ENCODE measurements around the gene LARGE1.

The LARGE1 gene

GRCh38 chr22:33748714-33749113 lies 171.6 kb downstream of the LARGE1 start:
- WGBS, 2 donors (ENCODE audit: extremely low coverage in 2 of 2, insufficient read length in 2 of 2, insufficient replicate concordance in 1 of 2): no CpG with 5 or more reads among the region's 4 CpGs
- Histone ChIP-seq H3K27ac (replicated peaks; ENCODE audit: low read length) (no peak overlapping the region), H3K18ac (ENCODE audit: low read length) (no peak overlapping the region), H3K9ac (ENCODE audit: low read depth, low read length, poor library complexity) (no peak overlapping the region), H2BK12ac (ENCODE audit: low read length) (no peak overlapping the region), H3K23ac (ENCODE audit: low read depth, low read length, poor library complexity) (no peak overlapping the region), H2BK15ac (ENCODE audit: low read length) (no peak overlapping the region), H3K36me3 (replicated peaks in 1 of 2; ENCODE audit: control insufficient read depth in 2 of 2, insufficient read depth in 2 of 2, low read length in 2 of 2) (no peaks in the 10 kb centered on the region), H3K4ac (ENCODE audit: low read length) (no peak overlapping the region), H4K91ac (ENCODE audit: low read depth, low read length, poor library complexity) (no peak overlapping the region), H3K4me2 (ENCODE audit: insufficient read depth, low read length, poor library complexity, severe bottlenecking) (no peak overlapping the region), H3K79me1 (ENCODE audit: low read depth, low read length) (no peaks in the 10 kb centered on the region), H2AFZ (ENCODE audit: low read length) (no peak overlapping the region), H2BK5ac (ENCODE audit: low read length) (no peak overlapping the region), H3K14ac (ENCODE audit: low read length) (no peak overlapping the region), H3K9me3 (replicated peaks in 1 of 2; ENCODE audit: control insufficient read depth in 2 of 2, insufficient read depth in 1 of 2, low read depth in 1 of 2, low read length in 2 of 2) (peaks cover 0 to 4% of the 10 kb centered on the region in 2 donors), H4K8ac (ENCODE audit: low read depth, low read length) (no peak overlapping the region), H2AK5ac (ENCODE audit: low read depth, low read length) (no peak overlapping the region), H2BK120ac (ENCODE audit: low read depth, low read length) (no peak overlapping the region), H3K4me3 (ENCODE audit: low read length in 2 of 2) (no peak overlapping the region), H3K4me1 (ENCODE audit: control insufficient read depth in 2 of 2, insufficient read depth in 1 of 2, low read depth in 1 of 2, low read length in 2 of 2) (no peaks in the 10 kb centered on the region), H3K27me3 (ENCODE audit: control insufficient read depth in 3 of 3, insufficient read depth in 3 of 3, low read depth in 1 of 3, low read length in 3 of 3) (no peaks in the 10 kb centered on the region)
- no peak for DNase-seq (ENCODE audit: low spot score)

GRCh38 chr22:33747576-33748180 lies 172.6 kb downstream of the LARGE1 start:
- Histone ChIP-seq H2BK15ac (ENCODE audit: low read length) (no peak overlapping the region), H3K27me3 (ENCODE audit: control insufficient read depth in 3 of 3, insufficient read depth in 3 of 3, low read depth in 1 of 3, low read length in 3 of 3) (no peaks in the 10 kb centered on the region), H3K23ac (ENCODE audit: low read depth, low read length, poor library complexity) (no peak overlapping the region), H2BK12ac (ENCODE audit: low read length) (no peak overlapping the region), H4K8ac (ENCODE audit: low read depth, low read length) (no peak overlapping the region), H2AFZ (ENCODE audit: low read length) (no peak overlapping the region), H4K91ac (ENCODE audit: low read depth, low read length, poor library complexity) (no peak overlapping the region), H2BK5ac (ENCODE audit: low read length) (no peak overlapping the region), H3K4me3 (ENCODE audit: low read length in 2 of 2) (no peak overlapping the region), H3K4ac (ENCODE audit: low read length) (no peak overlapping the region), H3K14ac (ENCODE audit: low read length) (no peak overlapping the region), H2BK120ac (ENCODE audit: low read depth, low read length) (no peak overlapping the region), H3K36me3 (replicated peaks in 1 of 2; ENCODE audit: control insufficient read depth in 2 of 2, insufficient read depth in 2 of 2, low read length in 2 of 2) (no peaks in the 10 kb centered on the region), H3K4me1 (ENCODE audit: control insufficient read depth in 2 of 2, insufficient read depth in 1 of 2, low read depth in 1 of 2, low read length in 2 of 2) (no peaks in the 10 kb centered on the region), H3K18ac (ENCODE audit: low read length) (no peak overlapping the region), H3K27ac (replicated peaks; ENCODE audit: low read length) (no peak overlapping the region), H3K79me1 (ENCODE audit: low read depth, low read length) (no peaks in the 10 kb centered on the region), H2AK5ac (ENCODE audit: low read depth, low read length) (no peak overlapping the region), H3K4me2 (ENCODE audit: insufficient read depth, low read length, poor library complexity, severe bottlenecking) (no peak overlapping the region), H3K9ac (ENCODE audit: low read depth, low read length, poor library complexity) (no peak overlapping the region), H3K9me3 (replicated peaks in 1 of 2; ENCODE audit: control insufficient read depth in 2 of 2, insufficient read depth in 1 of 2, low read depth in 1 of 2, low read length in 2 of 2) (no peaks in the 10 kb centered on the region)
- DNase-seq (ENCODE audit: low spot score): no peak
- WGBS, 2 donors (ENCODE audit: extremely low coverage in 2 of 2, insufficient read length in 2 of 2, insufficient replicate concordance in 1 of 2): no CpG with 5 or more reads among the region's 4 CpGs

GRCh38 chr22:33747029-33747428 lies 173.2 kb downstream of the LARGE1 start:
- no peaks in the 10 kb centered on the region for H3K9me3 ChIP-seq (replicated peaks in 1 of 2; ENCODE audit: control insufficient read depth in 2 of 2, insufficient read depth in 1 of 2, low read depth in 1 of 2, low read length in 2 of 2)
- no CpG with 5 or more reads among the region's 1 CpG for WGBS, 2 donors (ENCODE audit: extremely low coverage in 2 of 2, insufficient read length in 2 of 2, insufficient replicate concordance in 1 of 2)
- H2BK12ac ChIP-seq (ENCODE audit: low read length): no peak overlapping the region
- no peaks in the 10 kb centered on the region for H3K27me3 ChIP-seq (ENCODE audit: control insufficient read depth in 3 of 3, insufficient read depth in 3 of 3, low read depth in 1 of 3, low read length in 3 of 3)
- no peak overlapping the region for H3K4ac ChIP-seq (ENCODE audit: low read length)
- no peak overlapping the region for H2BK5ac ChIP-seq (ENCODE audit: low read length)
- no peak overlapping the region for H2BK120ac ChIP-seq (ENCODE audit: low read depth, low read length)
- H2AFZ ChIP-seq (ENCODE audit: low read length): no peak overlapping the region
- no peak overlapping the region for H4K8ac ChIP-seq (ENCODE audit: low read depth, low read length)
- H2BK15ac ChIP-seq (ENCODE audit: low read length): no peak overlapping the region
- H3K4me1 ChIP-seq (ENCODE audit: control insufficient read depth in 2 of 2, insufficient read depth in 1 of 2, low read depth in 1 of 2, low read length in 2 of 2): no peaks in the 10 kb centered on the region
- DNase-seq (ENCODE audit: low spot score): no peak
- no peak overlapping the region for H3K4me3 ChIP-seq (ENCODE audit: low read length in 2 of 2)
- no peak overlapping the region for H3K4me2 ChIP-seq (ENCODE audit: insufficient read depth, low read length, poor library complexity, severe bottlenecking)
- no peaks in the 10 kb centered on the region for H3K79me1 ChIP-seq (ENCODE audit: low read depth, low read length)
- no peaks in the 10 kb centered on the region for H3K36me3 ChIP-seq (replicated peaks in 1 of 2; ENCODE audit: control insufficient read depth in 2 of 2, insufficient read depth in 2 of 2, low read length in 2 of 2)
- no peak overlapping the region for H3K27ac ChIP-seq (replicated peaks; ENCODE audit: low read length)
- no peak overlapping the region for H3K18ac ChIP-seq (ENCODE audit: low read length)
- no peak overlapping the region for H2AK5ac ChIP-seq (ENCODE audit: low read depth, low read length)
- H3K14ac ChIP-seq (ENCODE audit: low read length): peak overlapping the region; percentile 9
- no peak overlapping the region for H3K9ac ChIP-seq (ENCODE audit: low read depth, low read length, poor library complexity)
- H4K91ac ChIP-seq (ENCODE audit: low read depth, low read length, poor library complexity): no peak overlapping the region
- no peak overlapping the region for H3K23ac ChIP-seq (ENCODE audit: low read depth, low read length, poor library complexity)

- Histone ChIP-seq H3K9ac (ENCODE audit: low read depth, low read length, poor library complexity) (no peak overlapping the region), H2BK5ac (ENCODE audit: low read length) (no peak overlapping the region), H3K18ac (ENCODE audit: low read length) (no peak overlapping the region), H2AFZ (ENCODE audit: low read length) (no peak overlapping the region), H3K4me3 (ENCODE audit: low read length in 2 of 2) (no peak overlapping the region), H3K27ac (replicated peaks; ENCODE audit: low read length) (no peak overlapping the region), H4K91ac (ENCODE audit: low read depth, low read length, poor library complexity) (no peak overlapping the region), H3K9me3 (replicated peaks in 1 of 2; ENCODE audit: control insufficient read depth in 2 of 2, insufficient read depth in 1 of 2, low read depth in 1 of 2, low read length in 2 of 2) (no peaks in the 10 kb centered on the region), H2BK15ac (ENCODE audit: low read length) (no peak overlapping the region), H3K4ac (ENCODE audit: low read length) (no peak overlapping the region), H3K36me3 (replicated peaks in 1 of 2; ENCODE audit: control insufficient read depth in 2 of 2, insufficient read depth in 2 of 2, low read length in 2 of 2) (no peaks in the 10 kb centered on the region), H2AK5ac (ENCODE audit: low read depth, low read length) (no peak overlapping the region), H3K23ac (ENCODE audit: low read depth, low read length, poor library complexity) (no peak overlapping the region), H2BK12ac (ENCODE audit: low read length) (no peak overlapping the region), H2BK120ac (ENCODE audit: low read depth, low read length) (no peak overlapping the region), H3K4me2 (ENCODE audit: insufficient read depth, low read length, poor library complexity, severe bottlenecking) (no peak overlapping the region), H3K27me3 (ENCODE audit: control insufficient read depth in 3 of 3, insufficient read depth in 3 of 3, low read depth in 1 of 3, low read length in 3 of 3) (no peaks in the 10 kb centered on the region), H4K8ac (ENCODE audit: low read depth, low read length) (no peak overlapping the region), H3K14ac (ENCODE audit: low read length) (no peak overlapping the region), H3K79me1 (ENCODE audit: low read depth, low read length) (no peaks in the 10 kb centered on the region), H3K4me1 (ENCODE audit: control insufficient read depth in 2 of 2, insufficient read depth in 1 of 2, low read depth in 1 of 2, low read length in 2 of 2) (no peaks in the 10 kb centered on the region)
- no peak for DNase-seq (ENCODE audit: low spot score)
- no CpG with 5 or more reads among the region's 3 CpGs for WGBS, 2 donors (ENCODE audit: extremely low coverage in 2 of 2, insufficient read length in 2 of 2, insufficient replicate concordance in 1 of 2)
Observed at GRCh38 chr22:33746501-33746928, 173.8 kb downstream of the LARGE1 start.
